Ishikawa (cell line): ENCODE data around the gene GALNT10.
A peak's percentile ranks its signal among the peaks of the same experiment; 100 is the strongest.

Source experiments
- CEBPB ChIP-seq: IDR thresholded peaks from 2 replicates; pipeline ENCODE4 v1.6.1; 2012
- CREB1 ChIP-seq: IDR thresholded peaks from 2 replicates; pipeline ENCODE4 v1.6.1; 2012; ENCODE audit warnings: low read depth
- EGR1 ChIP-seq: IDR thresholded peaks from 2 replicates; pipeline ENCODE4 v1.6.1; 2012
- EP300 ChIP-seq: IDR thresholded peaks from 2 replicates; pipeline ENCODE4 v1.6.1; 2012; ENCODE audit warnings: borderline replicate concordance
- FOXM1 ChIP-seq: IDR thresholded peaks from 2 replicates; pipeline ENCODE4 v1.6.1; 2012; ENCODE audit warnings: low read depth, borderline replicate concordance
- NFIC ChIP-seq: IDR thresholded peaks from 2 replicates; pipeline ENCODE4 v1.6.1; 2012
- RAD21 ChIP-seq: IDR thresholded peaks from 2 replicates; pipeline ENCODE4 v1.6.1; 2012; ENCODE audit warnings: low read depth
- REST ChIP-seq: IDR thresholded peaks from 2 replicates; pipeline ENCODE4 v1.6.1; 2012; ENCODE audit warnings: low read depth, mild to moderate bottlenecking
- TAF1 ChIP-seq: IDR thresholded peaks from 2 replicates; pipeline ENCODE4 v1.6.1; 2012; ENCODE audit warnings: low read depth, mild to moderate bottlenecking
- TCF12 ChIP-seq: IDR thresholded peaks from 2 replicates; pipeline ENCODE4 v1.6.1; 2012; ENCODE audit warnings: low read depth
- TEAD4 ChIP-seq: IDR thresholded peaks from 2 replicates; pipeline ENCODE4 v1.6.1; 2012
- YY1 ChIP-seq: IDR thresholded peaks from 2 replicates; pipeline ENCODE4 v1.6.1; 2012; ENCODE audit warnings: low read depth
- ZBTB7A ChIP-seq: IDR thresholded peaks from 2 replicates; pipeline ENCODE4 v1.6.1; 2012; ENCODE audit warnings: low read depth
- TF ChIP-seq, protein P1 (sequence below): IDR thresholded peaks from 2 replicates; pipeline ENCODE4 v1.6.1; 2012
- TF ChIP-seq, protein P2 (sequence below): IDR thresholded peaks from 2 replicates; pipeline ENCODE4 v1.6.1; 2012

The GALNT10 gene

DNA sequence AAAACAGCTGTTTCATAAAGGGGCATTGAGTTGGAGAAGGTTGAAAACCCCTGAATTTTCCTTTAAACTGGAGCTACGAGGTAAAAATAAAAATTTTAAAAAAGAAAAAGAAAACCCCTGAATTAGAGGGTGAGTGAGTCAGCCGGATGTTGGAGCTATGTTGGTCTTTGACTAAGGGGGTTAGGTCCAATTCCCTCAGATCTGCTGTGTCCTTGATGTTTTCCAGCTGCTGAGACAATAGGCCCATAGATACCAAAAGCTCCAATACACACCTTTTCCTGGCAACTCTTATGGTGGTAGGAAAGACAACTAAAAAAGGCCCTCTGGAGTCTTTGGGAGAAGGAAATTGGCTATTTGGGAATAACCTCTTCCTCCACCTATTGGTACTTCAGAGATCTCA, 175.8 kb downstream of the GALNT10 start:
- TF ChIP-seq, protein P1, sequence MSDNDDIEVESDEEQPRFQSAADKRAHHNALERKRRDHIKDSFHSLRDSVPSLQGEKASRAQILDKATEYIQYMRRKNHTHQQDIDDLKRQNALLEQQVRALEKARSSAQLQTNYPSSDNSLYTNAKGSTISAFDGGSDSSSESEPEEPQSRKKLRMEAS = no peak
- TF ChIP-seq TEAD4 (no peak), CEBPB (no peak), NFIC (no peak), EGR1 (no peak), REST (no peak), TAF1 (no peak), TCF12 (no peak), ZBTB7A (no peak), FOXM1 (no peak), CREB1 (no peak), YY1 (no peak), EP300 (no peak), RAD21 (no peak)
- TF ChIP-seq, protein P2, sequence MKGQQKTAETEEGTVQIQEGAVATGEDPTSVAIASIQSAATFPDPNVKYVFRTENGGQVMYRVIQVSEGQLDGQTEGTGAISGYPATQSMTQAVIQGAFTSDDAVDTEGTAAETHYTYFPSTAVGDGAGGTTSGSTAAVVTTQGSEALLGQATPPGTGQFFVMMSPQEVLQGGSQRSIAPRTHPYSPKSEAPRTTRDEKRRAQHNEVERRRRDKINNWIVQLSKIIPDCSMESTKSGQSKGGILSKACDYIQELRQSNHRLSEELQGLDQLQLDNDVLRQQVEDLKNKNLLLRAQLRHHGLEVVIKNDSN = no peak

DNA sequence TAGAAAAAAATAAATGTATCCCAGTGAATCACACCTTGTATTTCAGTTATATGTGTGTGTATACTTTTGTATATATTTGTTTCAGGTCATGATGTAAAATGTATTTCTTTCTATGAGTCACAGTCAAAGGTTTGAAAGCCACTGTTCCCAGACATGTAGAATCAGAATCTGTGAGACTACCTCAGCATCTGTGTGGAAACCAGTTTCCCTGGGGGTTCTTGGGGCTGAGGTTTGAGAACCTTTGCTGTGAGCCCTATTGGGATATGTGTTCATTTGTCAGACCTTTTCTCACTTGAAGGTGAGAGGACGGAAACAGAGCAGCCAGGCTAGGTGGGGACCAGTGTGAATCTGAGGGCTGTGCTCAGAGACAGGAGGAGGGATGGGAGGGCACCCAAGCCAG, 176.6 kb downstream of the GALNT10 start:
- TF ChIP-seq EP300 (no peak), RAD21 (no peak), CREB1 (no peak), TCF12 (no peak), REST (no peak), YY1 (no peak), CEBPB (no peak), TEAD4 (no peak), NFIC (no peak), EGR1 (no peak), ZBTB7A (no peak), TAF1 (no peak)
- TF ChIP-seq, protein P1 = no peak
- TF ChIP-seq, protein P2 = no peak

DNA sequence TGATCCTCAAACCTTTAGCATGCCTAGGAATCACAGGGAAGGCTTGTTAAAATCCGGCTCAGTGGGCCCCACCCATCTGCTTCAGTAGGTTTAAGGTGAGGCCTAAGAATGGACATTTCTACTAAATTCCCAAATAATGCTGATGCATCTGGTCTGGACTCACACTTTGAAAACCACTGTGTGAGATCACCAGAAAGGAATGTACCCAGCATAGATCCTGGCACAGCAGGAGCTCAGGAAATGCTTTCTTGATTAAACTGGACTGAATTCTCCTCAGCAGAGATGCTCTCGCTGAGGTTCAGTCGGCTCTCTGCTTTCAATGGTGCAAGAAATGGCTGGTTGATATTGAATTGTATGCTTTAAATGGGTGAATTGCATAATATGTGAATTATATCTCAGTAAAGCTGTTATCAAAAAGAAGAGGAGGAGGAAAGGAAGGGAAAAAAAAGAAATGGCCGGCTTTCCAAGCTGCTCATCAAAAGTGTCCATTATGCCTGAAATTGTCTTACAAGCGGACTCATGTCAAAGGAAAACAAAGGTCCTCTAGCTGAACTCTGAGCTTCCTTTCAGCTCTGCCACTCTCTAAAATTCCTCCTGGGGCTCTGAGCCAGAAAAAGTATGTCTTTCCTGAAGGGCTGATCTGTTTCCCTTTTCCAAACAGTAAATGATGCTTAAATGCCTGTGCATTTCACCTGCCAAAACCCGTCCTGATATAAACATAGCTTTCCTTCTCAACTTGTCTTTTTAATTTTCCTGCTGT, 177.7 kb downstream of the GALNT10 start:
- TF ChIP-seq RAD21 (no peak), CREB1 (no peak), EP300 (peak; percentile 84; the same call in 1 of the 2 replicates), FOXM1 (peak; percentile 53; the same call in 1 of the 2 replicates), TCF12 (peak; percentile 79), TEAD4 (peak; percentile 94), EGR1 (no peak), YY1 (peak; percentile 27; the same call in 1 of the 2 replicates), NFIC (peak; percentile 47; the same call in 1 of the 2 replicates), CEBPB (0 out of 2 replicates have a peak, but pooled peaks have one; percentile 14), ZBTB7A (no peak), REST (no peak), TAF1 (no peak)
- TF ChIP-seq, protein P2 = no peak
- TF ChIP-seq, protein P1 = no peak
